ENCODE results near the gene SPAAR. TPM values are rescaled to one million over a fixed set of nuclear protein-coding genes. Genes with fewer than 3 reads are reported as not detected.

SPAAR gene
- total RNA-seq, 1 experiment from 2014 or later, result not detected

DNA sequence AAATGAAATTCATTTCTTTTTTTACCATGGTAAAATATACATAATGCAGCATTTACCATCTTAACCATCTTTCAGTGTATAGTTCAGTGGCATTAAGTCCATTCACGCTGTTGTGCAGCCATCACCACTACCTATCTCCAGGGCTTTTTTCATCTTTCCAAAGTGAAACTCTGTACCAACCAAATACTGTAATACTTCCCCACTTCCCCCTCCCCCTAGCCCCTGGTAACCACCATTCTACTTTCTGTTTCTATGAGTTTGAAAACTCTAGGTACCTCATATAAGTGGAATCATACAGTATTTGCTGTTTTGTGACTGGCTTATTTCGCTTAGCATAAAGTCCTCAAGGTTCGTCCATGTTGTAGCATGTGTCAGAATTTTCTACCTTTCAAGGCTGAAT, 23.4 kb downstream of the SPAAR start:
- Histone ChIP-seq H4K20me1 (ENCODE audit: insufficient read depth) (no peaks in the 10 kb centered on the region), H3K4me3 (replicated peaks in 1 of 2; ENCODE audit: low read depth in 1 of 2, low read length in 2 of 2) (no peak overlapping the region), H3K27ac (ENCODE audit: low read depth, low read length) (no peak overlapping the region), H3K9ac (ENCODE audit: low read length) (no peak overlapping the region), H2AFZ (ENCODE audit: low read depth, low read length, poor library complexity, severe bottlenecking) (no peak overlapping the region), H3K36me3 (ENCODE audit: control insufficient read depth in 1 of 2, insufficient read depth in 2 of 2, low read length in 2 of 2) (no peaks in the 10 kb centered on the region), H3K4me2 (ENCODE audit: low read length) (no peak overlapping the region), H3K9me3 (ENCODE audit: control insufficient read depth in 1 of 2, insufficient read depth in 1 of 2, low read depth in 1 of 2, low read length in 2 of 2) (no peaks in the 10 kb centered on the region), H3K27me3 (ENCODE audit: insufficient read depth, low read length) (no peaks in the 10 kb centered on the region), H3K9me2 (ENCODE audit: insufficient read depth) (no peaks in the 10 kb centered on the region), H3K4me1 (ENCODE audit: control insufficient read depth in 1 of 2, insufficient read depth in 2 of 2, low read length in 2 of 2) (no peaks in the 10 kb centered on the region), H3K79me2 (ENCODE audit: insufficient read depth, low read length) (no peaks in the 10 kb centered on the region)
- no peak for ATAC-seq
- RAD21 ChIA-PET (ENCODE audit: low non-redundant PET in 1 of 2, low total read pairs in 2 of 2, uncharacterized antibody in 2 of 2, unreplicated experiment in 2 of 2), result no interaction called here
- POLR2A ChIA-PET, result no interaction called here
- TF ChIP-seq, protein P1, sequence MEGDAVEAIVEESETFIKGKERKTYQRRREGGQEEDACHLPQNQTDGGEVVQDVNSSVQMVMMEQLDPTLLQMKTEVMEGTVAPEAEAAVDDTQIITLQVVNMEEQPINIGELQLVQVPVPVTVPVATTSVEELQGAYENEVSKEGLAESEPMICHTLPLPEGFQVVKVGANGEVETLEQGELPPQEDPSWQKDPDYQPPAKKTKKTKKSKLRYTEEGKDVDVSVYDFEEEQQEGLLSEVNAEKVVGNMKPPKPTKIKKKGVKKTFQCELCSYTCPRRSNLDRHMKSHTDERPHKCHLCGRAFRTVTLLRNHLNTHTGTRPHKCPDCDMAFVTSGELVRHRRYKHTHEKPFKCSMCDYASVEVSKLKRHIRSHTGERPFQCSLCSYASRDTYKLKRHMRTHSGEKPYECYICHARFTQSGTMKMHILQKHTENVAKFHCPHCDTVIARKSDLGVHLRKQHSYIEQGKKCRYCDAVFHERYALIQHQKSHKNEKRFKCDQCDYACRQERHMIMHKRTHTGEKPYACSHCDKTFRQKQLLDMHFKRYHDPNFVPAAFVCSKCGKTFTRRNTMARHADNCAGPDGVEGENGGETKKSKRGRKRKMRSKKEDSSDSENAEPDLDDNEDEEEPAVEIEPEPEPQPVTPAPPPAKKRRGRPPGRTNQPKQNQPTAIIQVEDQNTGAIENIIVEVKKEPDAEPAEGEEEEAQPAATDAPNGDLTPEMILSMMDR (IDR thresholded peaks at IDR 0.05 in 2 of 3, conservative IDR thresholded peaks at IDR 0.05 in 1 of 3; ENCODE audit: borderline replicate concordance in 1 of 3, insufficient read depth in 1 of 3, low read depth in 2 of 3, low read length in 2 of 3), result no peak
- TF ChIP-seq POLR2AphosphoS5 (IDR thresholded peaks at IDR 0.05; ENCODE audit: low read depth, low read length), result no peak
- TF ChIP-seq EZH2 (IDR thresholded peaks at IDR 0.05), result no peak
- no peak for TF ChIP-seq ZFX (IDR thresholded peaks at IDR 0.05)
- no peak for TF ChIP-seq EGR1 (IDR thresholded peaks at IDR 0.05; ENCODE audit: low read depth)
- TF ChIP-seq ATF3 (IDR thresholded peaks at IDR 0.05), result no peak
- TF ChIP-seq, protein P2, sequence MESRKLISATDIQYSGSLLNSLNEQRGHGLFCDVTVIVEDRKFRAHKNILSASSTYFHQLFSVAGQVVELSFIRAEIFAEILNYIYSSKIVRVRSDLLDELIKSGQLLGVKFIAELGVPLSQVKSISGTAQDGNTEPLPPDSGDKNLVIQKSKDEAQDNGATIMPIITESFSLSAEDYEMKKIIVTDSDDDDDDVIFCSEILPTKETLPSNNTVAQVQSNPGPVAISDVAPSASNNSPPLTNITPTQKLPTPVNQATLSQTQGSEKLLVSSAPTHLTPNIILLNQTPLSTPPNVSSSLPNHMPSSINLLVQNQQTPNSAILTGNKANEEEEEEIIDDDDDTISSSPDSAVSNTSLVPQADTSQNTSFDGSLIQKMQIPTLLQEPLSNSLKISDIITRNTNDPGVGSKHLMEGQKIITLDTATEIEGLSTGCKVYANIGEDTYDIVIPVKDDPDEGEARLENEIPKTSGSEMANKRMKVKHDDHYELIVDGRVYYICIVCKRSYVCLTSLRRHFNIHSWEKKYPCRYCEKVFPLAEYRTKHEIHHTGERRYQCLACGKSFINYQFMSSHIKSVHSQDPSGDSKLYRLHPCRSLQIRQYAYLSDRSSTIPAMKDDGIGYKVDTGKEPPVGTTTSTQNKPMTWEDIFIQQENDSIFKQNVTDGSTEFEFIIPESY (IDR thresholded peaks at IDR 0.05; ENCODE audit: extremely low read depth, insufficient replicate concordance, low read length), result no peak
- TF ChIP-seq ELF1 (IDR thresholded peaks at IDR 0.05; ENCODE audit: borderline replicate concordance, low read depth), result no peak
- no peak for TF ChIP-seq POLR2A (IDR thresholded peaks at IDR 0.05; ENCODE audit: borderline replicate concordance, extremely low read depth, insufficient read depth, insufficient read length)
- no peak for TF ChIP-seq EZH2phosphoT487 (IDR thresholded peaks at IDR 0.05; ENCODE audit: borderline replicate concordance)
- no peak for TF ChIP-seq FOSL1 (IDR thresholded peaks at IDR 0.05; ENCODE audit: low read depth)
- no peak for TF ChIP-seq TCF7L2 (IDR thresholded peaks at IDR 0.05; ENCODE audit: borderline replicate concordance, extremely low read depth, insufficient read depth, insufficient read length)
- no peak for TF ChIP-seq RAD21 (IDR thresholded peaks at IDR 0.05; ENCODE audit: low read depth)
- TF ChIP-seq CEBPB (IDR thresholded peaks at IDR 0.05; ENCODE audit: low read depth), result no peak
- CTCF ChIA-PET, result interaction anchor here (1.4 kb wide), 1 partner anchor 13 kb away, joined by 3 read pairs; no protein-coding TSS in a partner anchor
- BruUV-seq (replicated peaks), result no TSS peak
- no peak for DNase-seq (ENCODE audit: low read depth, low spot score)
- intact Hi-C loops (cut with micrococcal nuclease), result no loop called here
